Brain microvascular endothelial cell (primary cell): ENCODE data around the gene LRRC28.
A peak's percentile ranks its signal among the peaks of the same experiment; 100 is the strongest.

Experiments
- DNase-seq: peaks from one replicate; pipeline ENCODE4 v3.0.0-alpha.2; 2020
- H3K27ac ChIP-seq: fragments of 250-450 bp; sonication (Bioruptor Pico); 2 replicates; pipeline ENCODE4 v1.5.1; 2020; ENCODE audit warnings: mild to moderate bottlenecking, moderate library complexity
- H3K27me3 ChIP-seq: fragments of 250-450 bp; sonication (Bioruptor Pico); replicated peaks from 2 replicates; pipeline ENCODE4 v1.5.1; 2020; ENCODE audit warnings: mild to moderate bottlenecking
- H3K36me3 ChIP-seq: fragments of 250-450 bp; sonication (Bioruptor Pico); replicated peaks from 2 replicates; pipeline ENCODE4 v1.5.1; 2020; ENCODE audit warnings: mild to moderate bottlenecking
- H3K4me3 ChIP-seq: 2 replicates; pipeline ENCODE4 v1.5.1; 2011; ENCODE audit warnings: low read depth, mild to moderate bottlenecking, control low read depth, low read length, moderate library complexity
- in situ Hi-C: cut with HindIII; loops from 2 replicates; pipeline ENCODE4 v1.10.0; 2017; ENCODE audit warnings: low sequenced_read_pairs, low pct_ligation_motif_present
- TF ChIP-seq, protein P1 (sequence below): IDR thresholded peaks from 2 replicates; pipeline ENCODE4 v1.5.1; 2011; ENCODE audit warnings: low read depth, mild to moderate bottlenecking, moderate library complexity, low read length, control low read depth, inconsistent platforms; ENCODE audit errors: missing control alignments

LRRC28 gene

DNA sequence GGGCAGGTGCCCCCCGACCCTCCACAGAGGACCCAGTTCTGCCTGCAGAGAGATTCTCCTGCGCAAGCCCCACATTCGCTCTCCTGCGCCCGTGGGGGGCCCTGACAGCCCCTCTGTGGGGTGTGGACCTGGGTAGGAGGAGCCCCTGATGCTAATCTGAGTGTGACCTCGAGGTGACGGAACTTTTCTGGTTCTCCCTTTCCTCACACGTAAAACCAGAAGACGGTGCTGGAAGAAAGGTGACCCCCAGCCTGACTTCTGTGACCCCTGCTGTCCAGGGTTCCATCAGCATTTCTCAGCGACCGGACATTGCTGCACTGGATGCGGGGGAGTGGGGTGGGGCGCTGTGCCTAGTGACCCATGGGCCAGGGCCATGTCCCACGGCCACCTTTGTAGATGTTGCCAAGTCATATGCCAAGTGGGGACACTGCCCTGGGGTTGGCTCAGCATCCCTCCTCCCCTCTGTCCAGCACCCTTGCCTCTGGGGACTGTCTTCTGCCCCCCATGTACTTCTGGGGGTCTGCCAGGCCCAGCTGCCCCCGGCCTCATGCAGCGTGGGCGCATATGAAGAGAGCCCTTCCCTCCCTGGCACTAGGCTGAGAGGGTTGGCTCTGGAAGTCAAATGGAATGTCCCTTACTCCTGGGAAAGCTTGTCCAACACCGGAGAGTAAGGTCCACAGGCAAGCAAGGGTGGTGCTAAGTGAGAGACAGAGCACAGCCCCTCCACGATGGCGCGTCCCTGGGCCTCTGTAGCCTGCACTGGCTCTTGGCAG, 185.4 kb downstream of the LRRC28 start:
- Histone ChIP-seq H3K27me3 (no peaks in the 10 kb centered on the region), H3K4me3 (no peak overlapping the region), H3K36me3 (no peaks in the 10 kb centered on the region), H3K27ac (no peak overlapping the region)
- in situ Hi-C loops, result no loop called here
- TF ChIP-seq, protein P1, sequence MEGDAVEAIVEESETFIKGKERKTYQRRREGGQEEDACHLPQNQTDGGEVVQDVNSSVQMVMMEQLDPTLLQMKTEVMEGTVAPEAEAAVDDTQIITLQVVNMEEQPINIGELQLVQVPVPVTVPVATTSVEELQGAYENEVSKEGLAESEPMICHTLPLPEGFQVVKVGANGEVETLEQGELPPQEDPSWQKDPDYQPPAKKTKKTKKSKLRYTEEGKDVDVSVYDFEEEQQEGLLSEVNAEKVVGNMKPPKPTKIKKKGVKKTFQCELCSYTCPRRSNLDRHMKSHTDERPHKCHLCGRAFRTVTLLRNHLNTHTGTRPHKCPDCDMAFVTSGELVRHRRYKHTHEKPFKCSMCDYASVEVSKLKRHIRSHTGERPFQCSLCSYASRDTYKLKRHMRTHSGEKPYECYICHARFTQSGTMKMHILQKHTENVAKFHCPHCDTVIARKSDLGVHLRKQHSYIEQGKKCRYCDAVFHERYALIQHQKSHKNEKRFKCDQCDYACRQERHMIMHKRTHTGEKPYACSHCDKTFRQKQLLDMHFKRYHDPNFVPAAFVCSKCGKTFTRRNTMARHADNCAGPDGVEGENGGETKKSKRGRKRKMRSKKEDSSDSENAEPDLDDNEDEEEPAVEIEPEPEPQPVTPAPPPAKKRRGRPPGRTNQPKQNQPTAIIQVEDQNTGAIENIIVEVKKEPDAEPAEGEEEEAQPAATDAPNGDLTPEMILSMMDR, result no peak
- DNase-seq, result no peak

DNA sequence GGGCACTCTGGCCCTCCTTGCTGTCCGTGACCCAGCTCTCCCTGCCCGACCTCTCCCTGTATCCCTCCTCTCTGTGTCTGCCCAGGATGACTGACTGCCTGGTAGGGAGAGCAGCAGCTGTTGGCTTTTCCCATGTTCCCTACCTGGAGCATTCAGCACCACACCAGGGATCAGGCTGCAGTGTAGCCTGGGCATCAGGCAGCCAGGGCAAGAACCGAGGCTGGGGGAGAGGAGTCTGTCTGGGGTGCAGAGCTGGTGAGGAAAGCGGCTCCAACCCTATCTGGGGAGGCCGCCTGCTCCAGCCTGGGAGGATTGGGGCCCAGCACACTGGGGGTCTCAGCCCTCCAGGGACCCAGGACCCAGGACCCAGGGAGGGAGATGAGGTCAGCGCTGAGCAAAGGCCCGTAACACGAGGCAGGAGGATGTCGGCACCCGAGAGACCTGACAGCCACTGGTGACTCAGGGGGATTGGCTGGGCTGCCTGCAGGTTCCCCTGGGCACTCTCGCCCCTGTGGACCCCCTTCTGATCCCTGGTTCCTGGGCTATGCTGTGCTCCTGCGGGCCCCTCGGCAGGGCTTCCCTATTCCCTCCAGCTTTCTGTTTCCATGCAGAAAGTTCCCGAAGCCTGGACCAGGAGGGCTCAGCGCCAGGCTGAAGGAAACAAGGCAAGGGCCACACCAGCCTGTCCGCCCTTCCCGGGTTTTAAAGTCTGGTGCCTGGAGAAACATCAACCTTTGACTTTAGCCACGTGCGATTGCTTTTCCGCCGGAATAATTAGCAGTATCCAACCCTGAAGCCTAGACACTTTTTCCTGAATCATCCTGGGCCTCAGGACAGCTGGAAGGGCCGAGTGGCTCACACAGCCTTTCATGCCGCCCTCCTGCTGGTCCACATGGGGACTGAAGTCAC, 186.3 kb downstream of the LRRC28 start:
- Histone ChIP-seq H3K27me3 (no peaks in the 10 kb centered on the region), H3K4me3 (no peak overlapping the region), H3K36me3 (no peaks in the 10 kb centered on the region), H3K27ac (no peak overlapping the region)
- TF ChIP-seq, protein P1, result peak; percentile 17
- no peak for DNase-seq
- in situ Hi-C loops, result no loop called here

DNA sequence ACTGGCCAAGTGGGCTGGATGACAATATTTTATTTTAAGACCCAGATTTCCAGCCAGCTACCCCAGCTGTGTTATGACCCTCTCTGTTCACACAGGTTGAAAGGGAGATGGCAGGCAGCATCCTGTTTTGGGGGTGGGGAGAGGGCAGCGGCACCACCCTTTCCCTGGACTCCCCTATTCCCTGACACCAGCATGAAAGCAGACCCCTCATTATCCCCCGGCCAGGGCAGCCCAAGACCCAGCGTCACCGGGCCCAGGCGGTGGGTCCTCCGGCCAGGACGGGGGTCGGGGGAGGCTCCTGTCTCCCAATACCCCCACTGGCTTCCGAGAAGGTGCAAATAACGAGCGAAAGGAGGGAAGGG, 186.9 kb downstream of the LRRC28 start:
- Histone ChIP-seq H3K36me3 (no peaks in the 10 kb centered on the region), H3K27ac (no peak overlapping the region), H3K27me3 (no peaks in the 10 kb centered on the region), H3K4me3 (no peak overlapping the region)
- in situ Hi-C loops, result no loop called here
- TF ChIP-seq, protein P1, result no peak
- no peak for DNase-seq

DNA sequence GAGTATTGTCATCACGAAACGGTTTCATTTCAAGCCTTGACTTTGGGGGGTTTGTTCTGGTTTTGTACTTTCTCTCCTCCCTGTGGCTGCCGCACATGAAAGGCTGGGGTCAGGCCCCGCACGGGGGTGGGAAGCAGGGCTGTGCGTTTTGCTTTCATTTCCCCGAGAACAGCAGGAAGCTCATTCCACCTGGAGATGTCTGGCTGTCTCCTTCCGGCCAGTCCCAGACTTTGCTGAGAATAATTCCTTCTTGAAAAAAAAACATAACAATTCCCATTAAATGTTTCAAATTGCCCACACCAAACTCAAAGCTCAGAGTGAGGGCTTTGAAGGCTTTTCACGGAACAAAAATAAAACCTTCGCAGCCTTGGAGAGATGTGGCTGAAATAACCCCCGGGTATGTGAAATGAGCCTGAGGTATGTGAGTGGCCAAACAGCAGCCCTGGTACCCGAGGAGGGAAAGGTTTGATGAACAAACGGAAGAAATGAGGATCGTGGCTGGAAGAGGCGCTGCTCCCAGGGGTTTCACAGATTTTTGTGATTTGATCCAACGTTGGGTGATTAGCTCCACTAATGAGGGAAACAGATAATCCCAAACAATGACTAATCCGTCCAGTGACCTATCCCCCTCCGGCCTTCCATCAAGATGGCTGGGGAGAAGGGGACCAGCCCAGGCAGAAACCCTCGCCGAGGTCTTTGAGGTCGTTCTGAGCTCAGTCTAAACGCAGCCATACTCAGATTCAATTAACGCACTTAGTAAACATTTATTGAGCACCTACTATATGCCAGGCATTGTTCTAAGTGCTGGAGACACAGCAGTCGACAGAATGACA, 187.6 kb downstream of the LRRC28 start:
- Histone ChIP-seq H3K27me3 (no peaks in the 10 kb centered on the region), H3K4me3 (no peak overlapping the region), H3K36me3 (no peaks in the 10 kb centered on the region), H3K27ac (no peak overlapping the region)
- TF ChIP-seq, protein P1, result no peak
- no peak for DNase-seq
- in situ Hi-C loops, result no loop called here

DNA sequence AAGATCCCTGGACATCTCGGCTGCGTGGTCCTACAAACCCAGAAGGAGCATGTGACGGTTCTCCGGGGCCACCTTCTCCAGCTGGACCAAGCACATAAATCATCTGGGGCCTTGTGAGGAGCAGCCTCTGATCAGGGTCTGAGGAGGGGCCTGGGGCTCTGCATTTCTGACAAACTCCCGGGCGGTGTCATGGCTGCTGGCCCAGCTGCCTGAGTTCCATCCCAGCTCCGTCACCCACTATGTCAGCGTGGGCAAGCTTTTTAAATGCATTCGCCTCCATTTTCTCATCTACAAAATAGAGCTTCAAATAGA, 188.2 kb downstream of the LRRC28 start:
- Histone ChIP-seq H3K4me3 (no peak overlapping the region), H3K27me3 (no peaks in the 10 kb centered on the region), H3K27ac (no peak overlapping the region), H3K36me3 (no peaks in the 10 kb centered on the region)
- TF ChIP-seq, protein P1, result no peak
- in situ Hi-C loops, result no loop called here
- no peak for DNase-seq
